ENCODE data around the gene RETN. TPM values are rescaled to one million over a fixed set of nuclear protein-coding genes. Genes with fewer than 3 reads are reported as not detected.

The RETN gene
- total RNA-seq, 4 donors from 2014 or later = not detected

DNA sequence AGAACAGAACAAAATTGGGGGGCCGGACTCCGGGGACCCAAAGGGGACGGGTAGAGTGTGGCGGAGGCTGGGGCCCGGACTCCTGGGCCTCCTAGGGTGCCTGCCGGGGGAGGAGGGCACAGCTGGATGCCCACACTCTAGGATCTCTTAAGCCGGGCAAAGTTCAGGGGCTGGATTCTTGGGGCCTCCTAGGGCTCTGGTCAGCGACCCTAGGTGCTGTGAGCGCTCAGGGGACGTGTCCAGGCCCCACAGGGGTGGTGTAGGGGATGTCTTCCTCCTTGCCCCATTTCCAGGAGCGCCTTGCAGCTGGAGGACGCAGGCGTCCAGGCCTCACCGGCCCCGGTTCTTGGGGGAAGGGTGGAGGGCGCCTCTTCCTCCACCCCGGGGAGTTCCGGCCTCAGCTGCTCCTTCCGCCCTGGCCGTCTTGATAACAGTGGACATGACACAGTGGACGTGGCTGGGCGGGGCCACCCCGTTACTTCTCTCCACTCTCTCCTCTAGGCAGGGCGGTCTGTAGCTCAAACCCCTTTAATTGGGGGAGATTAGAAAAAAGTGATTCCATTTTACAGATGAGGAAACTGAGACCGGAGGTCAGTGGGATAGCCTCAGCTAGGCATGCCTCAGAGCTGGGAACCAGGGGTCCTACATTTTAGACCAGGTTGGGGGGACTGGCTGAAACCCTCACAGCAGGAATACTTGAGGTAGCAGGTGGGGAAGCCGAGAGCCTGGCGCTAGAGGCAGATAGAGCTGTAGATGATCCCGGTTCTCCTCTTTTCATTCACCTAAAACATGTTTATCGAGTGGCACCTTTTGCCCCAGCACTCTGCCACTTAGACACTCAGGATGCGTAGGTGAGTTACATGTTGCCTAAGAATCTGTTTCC, 31.2 kb upstream of the RETN start:
- TF ChIP-seq POLR2A (IDR thresholded peaks at IDR 0.05) (no peak), EP300 (IDR thresholded peaks at IDR 0.05) (no peak)
- TF ChIP-seq, protein P1, sequence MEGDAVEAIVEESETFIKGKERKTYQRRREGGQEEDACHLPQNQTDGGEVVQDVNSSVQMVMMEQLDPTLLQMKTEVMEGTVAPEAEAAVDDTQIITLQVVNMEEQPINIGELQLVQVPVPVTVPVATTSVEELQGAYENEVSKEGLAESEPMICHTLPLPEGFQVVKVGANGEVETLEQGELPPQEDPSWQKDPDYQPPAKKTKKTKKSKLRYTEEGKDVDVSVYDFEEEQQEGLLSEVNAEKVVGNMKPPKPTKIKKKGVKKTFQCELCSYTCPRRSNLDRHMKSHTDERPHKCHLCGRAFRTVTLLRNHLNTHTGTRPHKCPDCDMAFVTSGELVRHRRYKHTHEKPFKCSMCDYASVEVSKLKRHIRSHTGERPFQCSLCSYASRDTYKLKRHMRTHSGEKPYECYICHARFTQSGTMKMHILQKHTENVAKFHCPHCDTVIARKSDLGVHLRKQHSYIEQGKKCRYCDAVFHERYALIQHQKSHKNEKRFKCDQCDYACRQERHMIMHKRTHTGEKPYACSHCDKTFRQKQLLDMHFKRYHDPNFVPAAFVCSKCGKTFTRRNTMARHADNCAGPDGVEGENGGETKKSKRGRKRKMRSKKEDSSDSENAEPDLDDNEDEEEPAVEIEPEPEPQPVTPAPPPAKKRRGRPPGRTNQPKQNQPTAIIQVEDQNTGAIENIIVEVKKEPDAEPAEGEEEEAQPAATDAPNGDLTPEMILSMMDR (IDR thresholded peaks at IDR 0.05) = no peak
- peak overlapping the region in 2 of 4 donors; percentile 49 to 83 for H3K27ac ChIP-seq
- peaks cover 0 to 31% of the 10 kb centered on the region in 2 donors for H3K27me3 ChIP-seq
- H3K4me3 ChIP-seq = peak overlapping the region; percentile 23 to 57 (median 38)
- DNase-seq (ENCODE audit: low spot score in 2 of 2) = no peak
- H3K9me3 ChIP-seq = no peaks in the 10 kb centered on the region
- H3K4me1 ChIP-seq = peaks cover 0 to 8% (median 0%) of the 10 kb centered on the region in 4 donors
- H3K36me3 ChIP-seq = peaks cover 0 to 3% (median 0%) of the 10 kb centered on the region in 3 donors
- WGBS, 2 donors = 39 to 40% methylated on average over 28 to 29 of the region's 30 CpGs

DNA sequence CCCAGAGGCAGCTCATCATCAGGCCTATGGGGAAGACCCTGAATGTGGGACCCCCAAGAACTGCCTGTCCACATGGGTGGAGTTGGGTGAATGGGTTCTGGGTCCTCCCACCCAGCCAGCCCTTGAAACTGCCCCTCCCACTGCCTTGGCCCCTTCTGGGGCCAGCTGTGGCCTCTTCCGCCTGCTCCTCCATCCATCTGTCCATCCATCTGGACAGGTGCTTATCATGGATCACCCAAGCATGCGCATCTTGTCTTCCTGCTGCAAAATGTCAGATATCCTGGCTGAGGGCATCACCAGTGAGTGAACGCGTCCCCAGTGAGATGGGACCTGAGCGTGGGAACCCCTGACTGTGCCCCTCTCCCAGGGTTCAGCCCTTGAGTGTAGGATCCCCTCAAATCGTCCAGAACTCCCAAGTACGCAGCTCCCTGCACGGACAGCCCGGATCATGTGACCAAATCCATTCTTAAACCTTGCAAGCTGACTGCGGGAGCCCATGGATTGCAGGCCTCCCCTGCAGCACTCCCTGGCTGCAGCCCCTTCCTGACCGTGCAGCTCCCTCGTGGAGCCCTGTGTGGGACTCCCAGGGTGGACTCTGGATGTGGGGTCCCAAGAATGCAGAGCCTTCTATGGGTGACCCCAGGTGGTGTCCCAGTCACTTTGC, 29.9 kb upstream of the RETN start:
- H3K4me3 ChIP-seq = no peak overlapping the region
- H3K36me3 ChIP-seq = no peaks in the 10 kb centered on the region
- TF ChIP-seq POLR2A (IDR thresholded peaks at IDR 0.05) (no peak), EP300 (IDR thresholded peaks at IDR 0.05) (no peak)
- TF ChIP-seq, protein P1 (IDR thresholded peaks at IDR 0.05) = no peak
- no peak overlapping the region for H3K27ac ChIP-seq
- peaks cover 0 to 8% (median 0%) of the 10 kb centered on the region in 4 donors for H3K4me1 ChIP-seq
- 66 to 75% methylated on average over 10 to 12 of the region's 12 CpGs for WGBS, 2 donors
- peaks cover 0 to 31% of the 10 kb centered on the region in 2 donors for H3K27me3 ChIP-seq
- DNase-seq (ENCODE audit: low spot score in 2 of 2) = no peak
- H3K9me3 ChIP-seq = no peaks in the 10 kb centered on the region

DNA sequence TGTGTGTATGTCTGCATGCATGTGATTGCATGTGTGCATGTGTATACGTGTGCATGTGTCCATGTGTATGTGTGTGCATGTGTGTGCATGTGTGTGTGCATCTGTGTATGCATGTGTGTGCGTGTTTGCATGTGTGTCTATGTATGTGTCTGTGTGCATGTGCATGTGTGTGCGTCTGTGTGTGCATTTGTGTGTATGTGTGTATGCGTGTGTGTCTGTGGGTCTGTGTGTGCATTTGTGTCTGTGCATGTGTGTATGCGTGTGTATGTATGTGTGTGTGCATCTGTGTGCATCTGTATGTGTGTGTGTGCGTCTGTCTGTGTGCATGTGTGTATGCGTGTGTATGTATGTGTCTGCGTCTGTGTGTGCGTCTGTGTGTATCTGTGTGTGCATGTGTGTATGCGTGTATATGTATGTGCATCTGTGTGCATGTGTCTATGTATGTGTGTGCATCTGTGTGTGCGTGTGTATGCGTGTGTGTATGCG, 28.9 kb upstream of the RETN start:
- 93 to 96% methylated on average over 13 of the region's 13 CpGs for WGBS, 2 donors
- Histone ChIP-seq H3K4me1 (peaks cover 0 to 8% (median 0%) of the 10 kb centered on the region in 4 donors), H3K36me3 (no peaks in the 10 kb centered on the region), H3K27me3 (peaks cover 0 to 31% of the 10 kb centered on the region in 2 donors), H3K4me3 (no peak overlapping the region), H3K9me3 (no peaks in the 10 kb centered on the region), H3K27ac (no peak overlapping the region)
- no peak for TF ChIP-seq POLR2A (IDR thresholded peaks at IDR 0.05)
- TF ChIP-seq, protein P1 (IDR thresholded peaks at IDR 0.05) = no peak
- no peak for TF ChIP-seq EP300 (IDR thresholded peaks at IDR 0.05)
- DNase-seq (ENCODE audit: low spot score in 2 of 2) = no peak

DNA sequence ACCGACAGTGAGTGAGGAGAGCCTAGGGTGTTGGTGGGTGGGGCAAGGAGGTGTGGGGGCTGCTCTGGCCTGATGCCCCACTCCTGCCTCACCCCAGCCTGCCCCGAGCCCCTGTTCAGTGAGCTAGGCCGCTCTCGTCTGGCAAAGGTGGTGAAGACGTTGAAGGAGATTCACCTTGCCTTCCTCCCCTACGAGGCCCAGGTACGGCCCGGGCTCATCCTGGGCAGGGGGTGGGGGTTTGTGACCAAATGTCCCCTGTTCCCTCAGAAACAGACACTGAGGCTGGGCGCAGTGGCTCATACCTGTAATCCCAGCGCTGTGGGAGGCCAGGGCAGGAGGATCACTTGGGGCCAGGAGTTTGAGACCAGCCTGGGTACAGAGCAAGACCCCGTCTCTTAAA, 28.0 kb upstream of the RETN start:
- TF ChIP-seq POLR2A (IDR thresholded peaks at IDR 0.05) = no peak
- TF ChIP-seq, protein P1 (IDR thresholded peaks at IDR 0.05) = no peak
- TF ChIP-seq EP300 (IDR thresholded peaks at IDR 0.05) = no peak
- H3K9me3 ChIP-seq = no peaks in the 10 kb centered on the region
- peaks cover 0 to 35% of the 10 kb centered on the region in 2 donors for H3K27me3 ChIP-seq
- H3K36me3 ChIP-seq = no peaks in the 10 kb centered on the region
- no peak for DNase-seq (ENCODE audit: low spot score in 2 of 2)
- H3K4me3 ChIP-seq = no peak overlapping the region
- 88 to 91% methylated on average over 11 of the region's 11 CpGs for WGBS, 2 donors
- H3K27ac ChIP-seq = no peak overlapping the region
- H3K4me1 ChIP-seq = peaks cover 0 to 8% (median 0%) of the 10 kb centered on the region in 4 donors

All from tibial nerve (tissue), 4 donors.